ENCODE results near the gene MEIS1. TPM values are rescaled to one million over a fixed set of nuclear protein-coding genes. Genes with fewer than 3 reads are reported as not detected.

The MEIS1 gene
- total RNA-seq, 2 donors from 2014 or later: 10.0 to 38.9 TPM

DNA sequence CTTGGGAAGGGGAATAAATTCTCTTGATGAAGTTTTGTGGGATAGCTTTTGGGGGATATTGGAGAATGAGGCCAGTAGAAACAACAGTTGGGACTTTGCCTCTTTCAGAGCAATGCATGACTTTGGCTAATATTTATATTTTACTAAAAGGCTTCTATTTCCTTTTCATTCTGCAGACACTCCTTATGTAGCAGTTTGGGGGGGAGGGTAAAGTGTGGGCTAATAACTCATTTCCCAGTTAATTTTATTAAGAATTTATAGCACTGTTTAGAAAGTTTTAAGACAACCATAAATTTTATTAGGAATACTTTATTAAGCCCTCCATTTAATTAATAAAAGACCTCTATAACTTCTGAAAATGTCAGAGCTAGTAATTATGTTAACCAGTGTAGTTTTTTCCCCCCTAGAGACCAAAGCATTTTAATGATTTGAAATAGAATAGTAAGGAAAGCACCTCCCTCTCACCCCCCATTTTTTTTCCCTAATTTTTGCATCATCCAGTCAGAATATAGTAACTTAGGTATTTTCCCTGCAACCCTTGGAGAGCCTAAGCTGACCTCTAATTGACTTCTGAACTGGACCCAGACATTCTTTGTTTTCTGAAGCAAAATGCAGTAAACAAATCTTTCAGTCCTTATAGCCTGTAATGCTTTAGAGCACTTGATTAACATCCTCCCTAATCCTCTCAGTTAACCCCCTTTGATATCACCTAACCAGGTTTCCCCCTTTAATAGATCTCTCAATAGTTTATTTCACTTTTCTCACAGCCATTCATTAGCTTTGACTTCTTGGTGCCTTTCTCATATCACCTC, 5.0 kb upstream of the MEIS1 start:
- intact Hi-C loops (cut with DNase I, micrococcal nuclease): loop anchor here (5.0 to 10.0 kb wide), 5 partner anchors 145 to 1222 kb away; no protein-coding TSS in a partner anchor
- no peak for ATAC-seq

DNA sequence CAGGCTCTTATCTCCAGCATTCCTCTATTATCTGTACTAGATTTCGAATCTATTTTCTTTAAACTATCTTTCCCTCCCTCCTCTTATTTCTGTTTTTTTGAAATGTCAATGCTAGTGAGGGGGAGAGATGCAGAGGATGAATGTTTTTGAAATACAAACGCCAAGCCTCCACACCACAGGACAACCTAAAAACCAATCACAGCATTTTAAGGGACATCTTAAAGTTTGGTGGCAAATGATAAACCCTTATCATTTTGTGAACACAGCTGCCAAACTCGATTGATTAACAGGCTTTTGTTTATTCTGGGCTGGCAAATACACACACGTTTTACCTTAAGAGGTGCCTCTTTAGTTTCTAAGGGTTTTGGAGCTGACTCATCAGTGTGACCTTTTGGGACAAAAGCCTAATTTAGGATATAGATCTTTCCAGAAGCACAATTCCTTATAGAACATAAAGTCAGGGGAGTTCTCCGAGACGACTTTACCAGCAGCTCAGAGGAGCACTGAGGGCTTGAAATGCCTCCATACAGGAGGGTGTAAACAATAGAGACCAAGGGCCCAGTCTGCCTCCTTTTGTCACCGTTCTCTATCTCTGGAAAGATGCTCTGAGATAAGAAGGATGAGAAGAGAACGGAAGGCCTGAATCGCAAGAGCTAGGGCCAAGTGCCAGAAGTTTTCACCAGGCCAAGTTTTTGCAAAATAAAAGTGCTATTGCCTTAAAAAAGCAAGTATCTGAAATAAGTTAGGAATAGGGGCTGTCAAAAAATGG, 4.2 kb upstream of the MEIS1 start:
- no peak for ATAC-seq
- DNase-seq: no peak
- intact Hi-C loops (cut with DNase I, micrococcal nuclease): loop anchor here (10.0 kb wide), 3 partner anchors 144 to 894 kb away; no protein-coding TSS in a partner anchor

More for the DNA sequence above, 5.0 kb upstream of the MEIS1 start:
- DNase-seq: no peak

DNA sequence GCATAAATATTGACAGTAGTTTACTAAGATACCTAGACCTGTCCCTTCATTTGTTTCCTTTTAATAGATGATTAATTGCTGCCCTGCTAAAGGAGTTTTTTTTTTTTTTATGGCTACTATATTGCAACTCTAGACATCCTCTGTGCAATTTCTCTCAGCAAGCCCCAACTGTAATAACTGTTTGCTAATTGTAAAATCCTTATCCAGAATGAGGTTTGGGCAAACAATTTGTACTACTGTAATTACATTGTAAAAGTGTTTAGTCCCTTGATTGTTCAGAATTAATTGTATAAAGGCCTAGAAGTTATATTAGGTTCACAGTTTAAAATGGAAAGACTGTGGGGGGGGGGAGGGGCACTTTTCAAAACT, 3.7 kb upstream of the MEIS1 start:
- DNase-seq (no peak), ATAC-seq (peak; percentile 61)
- intact Hi-C loops (cut with DNase I, micrococcal nuclease): loop anchor here (10.0 kb wide), 3 partner anchors 144 to 894 kb away; no protein-coding TSS in a partner anchor

DNA sequence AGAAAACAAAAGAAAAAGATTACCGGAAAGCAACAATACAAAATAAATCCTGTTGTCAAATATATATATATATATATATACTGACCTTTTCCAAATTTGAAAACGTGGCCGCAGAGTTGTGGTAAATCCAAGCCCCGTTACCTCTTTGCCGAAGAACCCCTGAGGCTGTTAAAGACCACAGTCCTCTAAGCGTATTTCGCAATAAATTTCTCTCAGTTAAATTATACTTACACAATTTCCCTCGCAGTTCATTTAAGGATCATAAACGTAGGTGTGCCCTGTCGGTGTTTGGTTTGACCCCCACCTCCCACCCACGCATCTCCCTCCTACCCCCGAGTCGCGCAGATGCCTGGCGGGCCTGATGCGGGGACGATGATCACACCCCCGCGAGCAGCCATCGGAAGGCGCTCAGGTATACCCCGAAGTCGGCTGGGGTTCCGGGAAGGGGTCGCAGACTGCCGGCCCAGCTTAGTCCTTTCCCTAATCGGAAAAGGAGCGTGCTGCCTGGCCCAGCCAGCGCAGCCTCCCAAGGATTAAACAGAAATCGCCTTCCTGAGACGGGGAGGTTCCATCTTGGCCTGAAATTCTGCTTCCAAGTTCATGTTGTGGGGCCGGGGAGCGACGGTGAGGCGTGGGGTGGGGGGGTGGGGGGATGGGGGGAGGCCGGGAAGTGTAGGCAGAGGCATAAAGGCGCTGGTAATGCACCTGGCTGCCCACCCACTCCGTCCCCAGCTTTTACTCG, 2.9 kb upstream of the MEIS1 start:
- intact Hi-C loops (cut with DNase I, micrococcal nuclease): loop anchor here (10.0 kb wide), 3 partner anchors 143 to 893 kb away; no protein-coding TSS in a partner anchor
- no peak for ATAC-seq
- DNase-seq: no peak

DNA sequence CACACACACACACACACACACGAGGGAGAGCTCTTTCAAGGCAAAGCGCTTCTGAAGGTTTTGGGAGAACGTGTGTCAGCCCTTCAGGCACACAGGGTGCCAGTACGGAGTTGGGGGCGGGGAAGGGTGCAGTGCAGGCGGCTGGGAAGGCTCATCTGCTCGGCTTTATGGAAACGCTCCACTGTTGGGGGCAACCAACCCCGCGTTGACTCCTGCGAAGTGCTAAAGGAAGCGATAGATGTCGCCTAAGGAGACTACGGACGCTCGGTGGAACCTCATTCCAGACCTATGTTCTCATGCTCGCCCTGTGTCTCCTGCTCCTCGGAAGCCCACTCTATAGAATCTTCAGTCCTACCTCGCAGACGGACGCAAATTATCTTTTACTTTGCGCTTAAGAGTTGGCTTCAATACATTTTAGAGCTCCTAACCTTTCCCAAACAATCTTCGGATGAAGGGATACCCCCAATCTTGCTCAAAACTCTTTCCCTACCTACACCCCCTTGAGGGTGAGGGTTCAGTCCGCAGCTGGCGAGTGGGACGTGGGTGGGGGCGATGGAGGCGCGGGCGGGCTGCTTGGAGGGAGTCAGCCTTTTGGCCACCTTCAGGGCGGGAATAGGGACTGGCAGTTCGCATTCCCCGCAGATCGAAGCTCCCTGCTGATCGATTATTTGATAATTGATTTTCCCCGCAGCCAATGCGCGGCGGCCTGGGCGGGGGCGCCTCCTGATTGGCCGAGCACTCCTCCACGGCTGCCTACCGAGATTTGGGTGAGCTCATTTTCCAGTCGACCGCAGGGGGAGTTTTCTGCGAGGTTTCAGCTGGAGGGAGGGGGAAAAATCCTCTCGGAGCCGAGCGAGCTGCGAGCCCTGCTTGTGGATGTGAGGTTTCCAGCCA, 1.9 kb upstream of the MEIS1 start:
- peak; percentile 47 for ATAC-seq
- intact Hi-C loops (cut with DNase I, micrococcal nuclease): loop anchor here (10.0 kb wide), 3 partner anchors 142 to 892 kb away; no protein-coding TSS in a partner anchor
- DNase-seq: peak; percentile 60 to 85

DNA sequence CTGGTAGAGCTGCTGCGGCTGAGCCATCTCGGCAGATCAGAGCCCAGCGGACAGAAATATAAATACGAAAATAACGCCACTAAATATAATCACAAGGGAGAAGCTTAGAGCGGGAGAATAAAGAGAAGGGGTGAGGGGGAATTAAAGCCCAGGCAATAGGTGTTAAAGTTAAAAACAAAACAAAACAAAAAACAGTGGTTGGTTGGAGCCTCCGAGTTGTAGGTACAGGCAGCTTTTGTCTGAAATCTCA, 1.3 kb upstream of the MEIS1 start:
- ATAC-seq (no peak), DNase-seq (no peak)
- intact Hi-C loops (cut with DNase I, micrococcal nuclease): loop anchor here (10.0 kb wide), 3 partner anchors 141 to 891 kb away; no protein-coding TSS in a partner anchor

DNA sequence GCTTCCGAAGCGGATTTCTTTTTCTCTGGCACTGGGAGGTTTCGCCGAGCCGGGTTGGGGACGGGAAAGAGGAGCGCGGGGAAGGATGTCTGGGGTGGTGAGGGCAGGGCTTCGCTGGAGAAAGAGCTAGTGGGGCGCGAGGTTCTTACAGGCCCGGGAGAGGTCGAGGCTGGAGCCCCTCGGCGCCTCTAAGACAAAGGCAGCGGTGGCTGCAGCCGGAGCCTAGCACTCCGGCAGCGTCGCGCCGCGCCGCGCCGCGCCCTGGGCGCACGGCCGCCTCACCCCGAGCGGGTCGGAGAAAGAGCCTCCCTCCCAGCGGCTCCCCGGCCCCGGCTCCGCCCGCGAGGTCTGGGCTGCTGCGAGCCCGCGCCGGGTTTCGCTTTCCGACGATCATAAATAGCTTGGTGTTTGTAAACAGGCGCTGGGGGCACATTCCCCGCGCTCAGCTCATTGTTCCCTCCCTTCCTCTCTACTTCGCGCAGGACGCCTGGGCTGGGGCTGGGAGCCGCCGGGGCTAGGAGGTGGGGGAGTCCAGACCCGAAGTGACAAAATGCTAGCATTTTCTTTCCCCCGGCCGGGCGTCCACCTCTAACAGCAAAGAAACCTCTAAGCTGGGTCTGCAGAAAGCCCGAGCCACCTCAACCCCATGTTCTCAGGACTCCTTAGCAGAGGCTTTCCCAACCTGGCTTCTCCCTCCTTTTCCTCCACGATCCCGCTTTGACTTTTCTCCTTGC, 813 bp upstream of the MEIS1 start:
- ATAC-seq: peak; percentile 63
- DNase-seq: peak; percentile 52 to 57
- intact Hi-C loops (cut with DNase I, micrococcal nuclease): loop anchor here (10.0 kb wide), 3 partner anchors 141 to 891 kb away; no protein-coding TSS in a partner anchor

DNA sequence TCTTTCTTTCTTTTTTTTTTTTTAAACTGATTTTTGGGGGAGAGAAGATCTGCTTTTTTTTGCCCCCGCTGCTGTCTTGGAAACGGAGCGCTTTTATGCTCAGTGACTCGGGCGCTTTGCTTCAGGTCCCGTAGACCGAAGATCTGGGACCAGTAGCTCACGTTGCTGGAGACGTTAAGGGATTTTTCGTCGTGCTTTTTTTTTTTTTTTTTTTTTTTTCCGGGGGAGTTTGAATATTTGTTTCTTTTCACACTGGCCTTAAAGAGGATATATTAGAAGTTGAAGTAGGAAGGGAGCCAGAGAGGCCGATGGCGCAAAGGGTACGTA, 587 bp downstream of the MEIS1 start:
- ATAC-seq (no peak), DNase-seq (no peak)
- intact Hi-C loops (cut with DNase I, micrococcal nuclease): loop anchor here (5.0 to 10.0 kb wide), 4 partner anchors 139 to 889 kb away; no protein-coding TSS in a partner anchor

DNA sequence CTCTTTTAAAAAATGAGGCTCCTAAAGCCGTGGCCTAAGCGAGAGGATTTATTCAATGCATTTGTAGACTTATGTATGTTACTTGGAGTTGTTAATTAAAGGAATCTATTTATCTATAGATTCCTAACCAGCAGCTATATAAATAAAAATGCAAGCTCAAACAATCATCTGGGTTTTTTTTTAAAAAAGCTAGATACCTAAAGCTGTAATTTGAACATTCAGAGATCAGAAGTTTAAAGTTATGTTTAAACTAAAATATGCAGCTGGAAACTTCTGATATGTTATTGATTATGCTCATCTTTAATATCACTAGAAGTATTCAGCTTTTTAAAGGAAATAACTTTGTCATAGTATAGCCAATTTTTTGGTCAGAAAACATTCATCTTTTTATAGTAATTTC, 1.0 kb downstream of the MEIS1 start:
- intact Hi-C loops (cut with DNase I, micrococcal nuclease): loop anchor here (5.0 to 10.0 kb wide), 4 partner anchors 139 to 889 kb away; no protein-coding TSS in a partner anchor
- ATAC-seq (no peak), DNase-seq (no peak)

DNA sequence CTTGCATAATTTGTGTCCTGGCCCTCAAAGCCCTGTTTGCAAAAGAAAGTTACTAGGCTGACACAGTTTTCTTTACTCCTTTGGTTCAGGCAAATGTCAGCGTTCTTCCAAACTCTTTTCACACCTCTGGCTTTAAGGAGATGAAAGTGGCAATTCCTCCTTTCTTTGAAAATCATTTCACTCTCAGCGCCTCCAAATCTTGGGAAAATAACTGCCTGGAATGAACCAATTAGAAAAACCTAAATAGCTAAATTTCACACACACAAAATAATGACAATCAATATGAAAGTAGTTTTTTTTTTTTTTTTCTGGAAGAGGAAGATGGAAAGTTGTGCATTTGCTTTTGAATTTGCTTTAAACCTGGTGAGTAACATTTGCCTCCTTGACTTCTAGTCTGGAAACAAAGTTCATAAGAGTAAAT, 1.7 kb downstream of the MEIS1 start:
- DNase-seq (no peak), ATAC-seq (no peak)
- intact Hi-C loops (cut with DNase I, micrococcal nuclease): loop anchor here (5.0 to 10.0 kb wide), 4 partner anchors 138 to 888 kb away; no protein-coding TSS in a partner anchor

DNA sequence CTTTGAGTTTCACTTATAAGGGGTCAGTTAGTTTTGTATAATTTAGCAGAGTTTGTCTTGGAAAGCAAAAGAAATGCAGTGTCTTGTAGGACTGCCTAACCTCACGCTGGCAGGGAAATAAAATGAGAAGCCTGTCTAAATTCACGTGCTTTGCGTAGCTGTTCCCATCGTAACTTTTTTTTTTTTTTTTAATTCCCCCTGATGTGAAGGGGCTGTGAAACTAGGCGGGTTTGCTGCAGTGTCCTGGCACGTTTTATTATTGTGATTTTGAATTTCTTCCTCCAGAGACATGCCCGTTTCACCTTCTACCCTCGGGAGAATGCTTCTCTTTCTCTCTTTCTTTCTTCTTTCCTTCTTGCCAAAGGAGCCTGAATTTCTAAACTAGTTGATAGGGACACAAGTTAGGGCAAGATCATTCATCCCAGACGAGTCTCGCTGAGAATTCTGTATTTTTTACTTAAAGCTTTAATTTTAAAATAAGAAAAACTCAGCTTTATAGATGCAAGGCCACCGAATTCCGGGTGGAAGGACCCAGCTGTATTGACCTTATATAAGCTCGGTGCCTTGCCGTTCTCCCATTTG, 2.3 kb downstream of the MEIS1 start:
- DNase-seq (no peak), ATAC-seq (no peak)
- intact Hi-C loops (cut with DNase I, micrococcal nuclease): loop anchor here (5.0 to 10.0 kb wide), 4 partner anchors 138 to 888 kb away; no protein-coding TSS in a partner anchor

DNA sequence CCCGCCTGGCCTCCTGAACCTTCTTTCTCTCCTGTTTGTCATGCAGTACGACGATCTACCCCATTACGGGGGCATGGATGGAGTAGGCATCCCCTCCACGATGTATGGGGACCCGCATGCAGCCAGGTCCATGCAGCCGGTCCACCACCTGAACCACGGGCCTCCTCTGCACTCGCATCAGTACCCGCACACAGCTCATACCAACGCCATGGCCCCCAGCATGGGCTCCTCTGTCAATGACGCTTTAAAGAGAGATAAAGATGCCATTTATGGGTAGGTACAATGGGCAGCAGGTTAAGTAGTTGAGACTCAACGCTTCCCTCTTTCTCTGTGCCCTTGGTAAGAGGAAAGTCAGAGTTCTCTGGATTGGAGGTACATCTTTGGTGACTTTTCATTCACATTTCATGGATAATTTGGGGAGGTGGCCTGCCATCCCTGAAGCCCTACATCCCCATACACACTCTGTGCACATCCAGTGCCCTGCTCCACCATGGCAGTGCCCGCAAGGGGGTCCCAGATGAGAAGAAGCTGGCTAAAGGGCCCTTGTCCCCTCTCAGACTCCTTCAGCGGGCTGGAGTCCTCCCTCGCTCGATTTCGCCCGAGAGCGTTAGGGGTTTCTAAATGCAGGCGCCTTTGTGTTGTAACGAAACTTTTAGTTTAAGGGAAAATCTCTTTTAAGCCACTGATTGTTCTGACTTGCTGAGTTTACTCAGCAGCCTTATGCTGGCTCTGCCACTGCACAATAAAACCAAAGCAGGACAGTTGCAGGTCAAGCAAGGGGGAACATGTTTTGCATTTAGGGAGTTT, 3.0 kb downstream of the MEIS1 start:
- intact Hi-C loops (cut with DNase I, micrococcal nuclease): loop anchor here (5.0 to 10.0 kb wide), 4 partner anchors 137 to 887 kb away; no protein-coding TSS in a partner anchor

DNA sequence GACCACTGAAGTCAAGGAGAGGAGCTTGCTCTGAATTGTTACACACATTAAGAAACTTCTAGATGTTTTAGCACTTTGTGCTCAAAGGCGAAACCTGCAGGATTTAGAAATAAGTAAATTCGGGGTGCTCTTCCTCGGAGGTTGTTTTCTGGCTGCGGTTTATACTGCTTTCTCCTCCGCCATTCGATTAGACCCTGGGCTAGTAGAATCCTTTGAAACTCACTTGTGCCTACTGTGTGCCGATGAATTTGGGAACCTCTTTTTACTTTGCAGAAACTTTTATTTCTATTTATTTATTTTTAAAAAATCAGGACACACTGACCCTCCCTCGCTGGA, 3.5 kb downstream of the MEIS1 start:
- intact Hi-C loops (cut with DNase I, micrococcal nuclease): loop anchor here (5.0 to 10.0 kb wide), 4 partner anchors 136 to 886 kb away; no protein-coding TSS in a partner anchor
- ATAC-seq (no peak), DNase-seq (no peak)

More for the DNA sequence above, 3.0 kb downstream of the MEIS1 start:
- ATAC-seq (no peak), DNase-seq (no peak)

DNA sequence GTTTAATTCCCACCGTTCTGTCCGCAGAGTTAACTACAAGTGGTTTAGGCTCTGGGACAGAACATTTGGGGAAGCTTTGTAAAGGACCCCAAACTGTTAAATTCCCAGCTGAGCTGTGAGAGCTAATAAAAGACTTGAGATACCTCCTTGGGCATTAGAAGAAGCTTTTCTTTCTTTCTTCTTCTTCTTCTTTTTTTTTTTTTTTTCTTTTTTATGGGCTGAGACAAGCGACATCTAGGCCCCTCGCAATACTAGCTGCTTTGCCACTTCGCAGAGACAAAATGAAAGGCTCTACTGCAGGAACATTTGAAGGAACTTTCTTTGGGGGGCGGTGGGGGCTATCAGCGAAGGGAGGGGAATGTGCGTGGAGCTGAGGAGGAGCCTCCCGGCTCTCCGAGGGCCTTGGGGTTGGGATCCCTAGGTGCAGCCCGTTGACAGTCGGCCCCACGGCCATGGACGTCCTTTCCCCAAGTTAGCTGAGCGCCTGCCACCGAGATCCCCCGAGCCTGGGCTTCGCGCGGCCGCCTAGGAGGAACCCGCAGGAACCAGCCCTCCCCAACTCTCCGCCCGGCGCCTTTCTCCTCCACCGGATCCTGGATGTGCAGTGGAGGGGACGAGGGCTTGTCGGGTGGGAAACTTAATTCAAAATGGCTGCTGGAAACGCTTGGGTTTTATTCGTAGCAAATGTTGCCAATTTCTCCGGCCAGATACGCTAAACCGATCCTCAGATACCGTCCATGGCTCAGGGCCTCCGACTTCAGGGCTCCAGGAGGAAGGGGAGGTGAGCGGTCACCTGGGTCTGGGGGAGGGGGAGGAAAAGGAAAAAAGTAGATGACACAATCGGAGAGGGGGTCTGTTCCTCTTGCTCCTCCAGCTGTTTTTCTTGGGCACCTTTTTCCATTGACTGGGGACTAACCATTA, 4.2 kb downstream of the MEIS1 start:
- intact Hi-C loops (cut with DNase I, micrococcal nuclease): loop anchor here (5.0 to 10.0 kb wide), 4 partner anchors 136 to 886 kb away; no protein-coding TSS in a partner anchor
- no peak for ATAC-seq
- no peak for DNase-seq
